Measurements from ENCODE around the gene PHKA2.

The PHKA2 gene

GRCh38 chrX:18927558-18927957 is 56.4 kb downstream of the PHKA2 start:
- DNase-seq: no peak

- no peak for DNase-seq
These were observed 59.3 kb downstream of the PHKA2 start for GRCh38 chrX:18924507-18925088.

GRCh38 chrX:18920566-18920965 is 63.3 kb downstream of the PHKA2 start:
- no peak for DNase-seq

GRCh38 chrX:18920079-18920478 is 63.8 kb downstream of the PHKA2 start:
- no peak for DNase-seq

GRCh38 chrX:18917831-18918230 is 66.1 kb downstream of the PHKA2 start:
- no peak for DNase-seq

GRCh38 chrX:18906286-18906685 is 77.6 kb downstream of the PHKA2 start:
- no peak for DNase-seq

- no peak for DNase-seq
These were observed 83.4 kb downstream of the PHKA2 start for GRCh38 chrX:18900401-18900976.

- DNase-seq: no peak
These were observed 84.0 kb downstream of the PHKA2 start for GRCh38 chrX:18899796-18900380.

- no peak for DNase-seq
These were observed 85.4 kb downstream of the PHKA2 start for GRCh38 chrX:18898492-18898891.

- DNase-seq: no peak
These were observed 85.8 kb downstream of the PHKA2 start for GRCh38 chrX:18898091-18898490.

GRCh38 chrX:18897611-18898010 is 86.3 kb downstream of the PHKA2 start:
- DNase-seq: no peak

GRCh38 chrX:18896680-18897544 is 87.0 kb downstream of the PHKA2 start:
- DNase-seq: no peak

- DNase-seq: no peak
These were observed 88.5 kb downstream of the PHKA2 start for GRCh38 chrX:18895189-18895951.

- DNase-seq: no peak
These were observed 89.8 kb downstream of the PHKA2 start for GRCh38 chrX:18894156-18894555.

GRCh38 chrX:18893536-18893935 is 90.4 kb downstream of the PHKA2 start:
- no peak for DNase-seq

GRCh38 chrX:18892899-18893298 is 91.0 kb downstream of the PHKA2 start:
- no peak for DNase-seq

GRCh38 chrX:18891548-18891945 is 92.4 kb downstream of the PHKA2 start:
- no peak for DNase-seq

GRCh38 chrX:18890724-18891547 is 93.0 kb downstream of the PHKA2 start:
- DNase-seq: no peak

- no peak for DNase-seq
These were observed 93.9 kb downstream of the PHKA2 start for GRCh38 chrX:18890049-18890381.

- no peak for DNase-seq
These were observed 94.4 kb downstream of the PHKA2 start for GRCh38 chrX:18889346-18890048.

GRCh38 chrX:18888281-18888680 is 95.6 kb downstream of the PHKA2 start:
- DNase-seq: no peak

- DNase-seq: no peak
These were observed 96.1 kb downstream of the PHKA2 start for GRCh38 chrX:18887825-18888212.
